Activated CD4-positive, alpha-beta T cell treated with anti-CD3 and anti-CD28 coated beads, Interleukin-2, amount 50 U/mL, for 16 hours (primary cell): ENCODE measurements around the gene CDV3.

Experiments used
- DNase-seq: peaks from one replicate; pipeline ENCODE4 v3.0.0-alpha.2; 2020

CDV3 gene

DNA sequence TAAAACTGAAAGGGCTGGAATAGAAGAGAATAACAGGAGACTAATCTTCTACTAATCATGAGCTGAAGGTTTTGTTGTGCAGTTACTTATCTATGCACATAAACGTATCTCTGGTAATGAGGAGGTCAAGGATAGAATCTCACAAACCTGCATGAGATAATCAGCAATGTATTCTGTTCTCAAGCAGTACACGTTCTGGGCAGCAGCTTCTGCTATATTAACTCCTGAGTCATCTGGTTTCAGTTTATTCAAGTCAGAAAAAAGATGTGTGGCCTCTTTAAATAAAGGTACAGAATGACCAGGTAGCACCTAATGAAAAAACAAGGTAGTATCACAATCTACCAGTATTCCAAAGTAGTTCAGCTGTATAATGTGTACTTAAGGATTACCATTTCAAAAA lies 34.9 kb downstream of the CDV3 start:
- DNase-seq, result no peak

DNA sequence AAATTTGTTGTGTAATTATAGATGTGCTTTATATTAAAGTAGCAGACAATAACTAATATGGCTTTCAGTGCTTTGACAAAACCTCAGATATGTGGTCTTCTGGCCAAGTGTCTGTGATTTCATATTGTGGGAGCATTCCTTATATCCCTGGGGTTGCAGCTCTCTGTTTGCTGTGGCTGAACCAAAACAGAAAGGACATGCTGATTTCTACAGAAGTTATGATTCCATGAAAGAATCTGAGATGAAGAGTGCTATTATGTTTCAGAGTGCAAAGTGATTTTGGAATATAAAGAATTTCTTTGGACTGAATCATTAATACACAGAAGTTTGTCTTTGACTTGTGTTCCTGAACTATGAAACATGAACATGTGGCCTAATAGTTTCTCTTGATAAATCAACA lies 36.5 kb downstream of the CDV3 start:
- DNase-seq, result no peak

DNA sequence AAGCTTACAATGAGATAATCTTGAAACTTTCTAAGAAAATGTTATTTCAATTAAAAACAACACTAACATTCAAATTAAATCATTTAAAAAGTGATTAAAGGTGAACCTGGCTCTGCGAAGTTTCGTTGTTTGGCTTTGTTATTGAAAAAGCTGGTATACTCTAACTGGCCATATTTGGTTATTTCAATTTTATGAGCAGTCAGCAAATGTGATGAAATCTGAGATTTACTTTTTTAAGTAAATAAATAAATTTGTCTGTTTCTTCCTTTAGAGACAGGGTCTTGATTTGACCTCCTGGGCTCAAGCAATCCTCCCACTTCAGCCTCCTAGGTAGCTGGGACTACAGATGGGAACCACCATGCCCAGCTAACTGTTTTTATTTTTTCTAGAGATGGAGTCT lies 38.0 kb downstream of the CDV3 start:
- no peak for DNase-seq

DNA sequence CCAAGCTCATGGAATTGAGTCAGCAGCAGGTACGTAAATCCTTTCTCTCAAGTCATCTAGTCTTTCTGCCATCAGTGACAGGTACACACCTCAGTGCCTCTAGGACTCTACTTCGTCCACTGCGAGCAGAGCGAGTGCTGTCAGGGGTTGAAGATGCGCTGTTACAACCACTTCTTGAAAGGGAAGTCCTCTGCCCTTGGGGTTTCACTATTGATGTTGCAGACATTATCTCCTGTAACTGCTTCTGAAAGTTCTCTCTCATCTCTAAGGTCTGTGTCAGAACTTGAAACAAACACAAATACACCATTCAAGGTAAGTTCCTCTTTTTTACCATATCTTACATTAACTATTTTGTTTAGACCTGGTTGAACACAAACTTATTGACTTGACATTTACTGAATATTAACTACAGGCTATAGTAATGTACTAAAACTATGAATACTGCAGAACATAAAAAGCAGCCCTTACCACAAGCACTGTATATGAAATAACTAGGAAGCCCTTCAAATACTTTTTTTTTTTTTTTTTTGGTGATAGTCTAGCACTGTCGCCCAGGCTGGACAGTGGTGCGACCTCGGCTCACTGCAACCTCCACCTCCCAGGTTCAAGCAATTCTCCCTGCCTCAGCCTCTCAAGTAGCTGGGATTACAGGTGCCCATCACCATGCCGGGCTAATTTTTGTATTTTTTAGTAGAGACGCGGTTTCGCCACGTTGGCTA lies 46.7 kb downstream of the CDV3 start:
- peak; percentile 29 for DNase-seq

DNA sequence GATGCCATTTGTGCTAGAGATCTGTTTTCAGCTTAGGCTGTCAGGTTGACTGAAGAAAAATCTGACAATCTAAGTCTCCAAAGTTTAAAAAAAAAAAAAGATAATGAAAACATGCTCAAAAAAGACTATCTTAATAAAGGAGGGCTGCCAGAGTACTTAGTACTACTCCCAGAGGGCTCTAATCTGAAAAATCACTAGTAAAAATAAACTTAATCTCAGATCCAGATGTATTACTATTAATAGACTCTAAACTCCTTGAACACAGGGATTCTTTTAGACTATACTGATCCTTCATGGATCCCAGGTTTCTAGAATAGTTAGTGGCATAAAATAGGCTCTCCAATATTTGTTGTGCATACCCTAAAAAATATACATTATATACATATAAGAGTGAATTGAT lies 54.3 kb downstream of the CDV3 start:
- DNase-seq, result no peak

DNA sequence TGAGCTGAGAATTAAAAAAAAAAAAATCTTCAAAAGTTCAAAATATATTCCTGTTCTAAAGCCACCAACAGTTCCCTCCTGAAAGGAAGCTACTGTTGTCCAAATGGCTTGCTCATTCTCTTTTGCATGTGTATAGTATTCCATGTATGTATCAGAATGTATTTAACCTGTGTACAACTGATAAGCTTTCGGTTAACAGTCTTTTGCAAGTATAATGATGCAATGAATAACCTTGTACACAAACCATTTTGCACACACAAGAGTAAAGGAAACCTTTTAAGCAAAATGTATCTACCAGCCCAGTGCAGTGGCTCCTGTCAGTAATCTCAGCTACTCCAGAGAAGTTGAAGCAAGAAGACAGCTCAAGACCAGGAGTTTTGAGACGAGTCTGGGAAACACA lies 55.7 kb downstream of the CDV3 start:
- no peak for DNase-seq

DNA sequence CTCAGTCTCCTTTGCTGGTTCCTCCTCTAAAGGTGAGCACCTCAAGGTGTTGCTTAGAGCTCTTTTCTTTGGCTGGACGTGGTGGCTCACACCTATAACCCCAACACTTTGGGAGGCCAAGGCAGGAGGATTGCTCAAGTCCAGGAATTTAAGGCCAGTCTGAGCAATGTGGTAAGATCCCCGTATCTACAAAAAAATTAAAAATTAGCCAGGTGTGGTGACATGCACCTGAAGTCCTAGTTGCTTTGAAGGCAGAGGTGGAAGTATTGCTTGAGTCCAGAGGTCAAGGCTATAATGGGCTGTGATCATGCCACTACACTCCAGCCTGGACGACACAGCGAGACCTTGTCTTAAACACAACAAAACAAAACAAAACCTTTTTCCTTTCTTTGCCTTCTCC lies 60.0 kb downstream of the CDV3 start:
- no peak for DNase-seq
